ENCODE results near the gene FRMD1.

FRMD1 gene
- long read RNA-seq, donor 1, partial matches to known transcripts, result 0 of 2 reads
- long read RNA-seq, donor 1, other reads (novel, unspliced or antisense), result 0 of 2 reads
- long read RNA-seq, donor 2, result 0 reads
- long read RNA-seq, donor 3, partial matches to known transcripts, result 0 of 1 reads
- long read RNA-seq, donor 3, other reads (novel, unspliced or antisense), result 0 of 1 reads
- long read RNA-seq, donor 4, partial matches to known transcripts, result 10 of 11 reads
- long read RNA-seq, donor 4, other reads (novel, unspliced or antisense), result 0 of 11 reads
- long read RNA-seq, donor 5, result 0 reads
- long read RNA-seq, donor 6, partial matches to known transcripts, result 11 of 11 reads
- long read RNA-seq, donor 6, other reads (novel, unspliced or antisense), result 0 of 11 reads
- long read RNA-seq, donor 7, partial matches to known transcripts, result 5 of 6 reads
- long read RNA-seq, donor 7, other reads (novel, unspliced or antisense), result 0 of 6 reads
- long read RNA-seq, donor 8, partial matches to known transcripts, result 0 of 1 reads
- long read RNA-seq, donor 8, other reads (novel, unspliced or antisense), result 0 of 1 reads

GRCh38 chr6:168078943-168079405 lies at the start of gene FRMD1:
Gene FRMD1 (minus strand): TSS chr6:168079212. CDS start chr6:168079094, 118 bp downstream.
- peak; percentile 57 for DNase-seq

DNA sequence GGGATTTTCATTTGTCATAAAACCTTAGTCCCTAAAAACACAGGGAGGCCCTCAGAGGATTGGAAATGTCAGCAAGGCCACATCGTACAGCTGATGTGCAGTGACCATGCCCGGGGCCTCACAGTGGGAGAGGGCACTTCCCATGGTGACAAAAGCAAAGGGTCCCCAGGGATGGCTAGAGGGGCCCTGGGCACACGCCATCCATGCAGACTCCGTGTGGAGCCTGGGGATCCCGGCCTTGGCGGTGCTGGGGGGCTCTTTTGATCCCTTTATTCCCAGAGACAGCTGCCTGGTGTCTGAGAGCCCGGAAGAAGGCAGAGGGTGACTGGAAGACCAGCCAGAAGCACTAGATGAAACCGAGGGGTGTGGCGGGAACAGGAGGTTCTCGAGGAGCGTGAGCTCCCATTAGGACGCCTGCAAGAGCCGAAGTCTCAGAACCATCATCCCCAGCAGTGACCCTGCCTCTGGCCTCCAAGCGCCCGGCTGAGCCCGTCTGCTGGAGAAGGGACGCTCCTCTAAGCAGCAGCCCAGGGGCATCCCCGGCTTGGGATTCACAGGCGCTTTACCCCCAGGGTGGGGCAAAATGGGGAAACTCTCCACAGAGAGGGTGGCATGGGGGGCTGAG lies 49.1 kb upstream of the FRMD1 start:
- DNase-seq, result no peak

DNA sequence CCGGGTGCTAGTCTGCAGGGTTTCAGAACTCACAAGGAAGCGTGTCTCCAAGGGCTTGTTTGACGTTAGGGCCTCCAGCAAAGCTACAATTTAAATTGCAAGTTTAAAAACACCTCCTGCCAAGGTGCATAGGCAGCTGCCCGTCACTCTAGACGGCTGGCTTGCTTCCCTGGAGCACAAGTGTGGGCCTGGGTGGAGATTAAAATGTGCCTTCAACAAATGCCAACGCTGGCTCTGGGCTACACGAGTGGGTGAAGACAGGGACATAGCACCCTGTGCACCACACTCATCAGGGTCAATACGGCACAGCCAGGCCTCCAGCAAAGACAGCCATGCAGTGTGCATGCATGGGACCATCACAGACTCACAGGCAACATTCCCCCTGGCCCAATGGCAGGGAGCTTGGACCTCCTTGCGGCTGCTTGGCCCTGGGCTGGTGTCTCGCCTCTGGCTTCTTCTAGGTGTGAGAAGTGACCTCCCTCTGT lies 48.4 kb upstream of the FRMD1 start:
- DNase-seq, result no peak

DNA sequence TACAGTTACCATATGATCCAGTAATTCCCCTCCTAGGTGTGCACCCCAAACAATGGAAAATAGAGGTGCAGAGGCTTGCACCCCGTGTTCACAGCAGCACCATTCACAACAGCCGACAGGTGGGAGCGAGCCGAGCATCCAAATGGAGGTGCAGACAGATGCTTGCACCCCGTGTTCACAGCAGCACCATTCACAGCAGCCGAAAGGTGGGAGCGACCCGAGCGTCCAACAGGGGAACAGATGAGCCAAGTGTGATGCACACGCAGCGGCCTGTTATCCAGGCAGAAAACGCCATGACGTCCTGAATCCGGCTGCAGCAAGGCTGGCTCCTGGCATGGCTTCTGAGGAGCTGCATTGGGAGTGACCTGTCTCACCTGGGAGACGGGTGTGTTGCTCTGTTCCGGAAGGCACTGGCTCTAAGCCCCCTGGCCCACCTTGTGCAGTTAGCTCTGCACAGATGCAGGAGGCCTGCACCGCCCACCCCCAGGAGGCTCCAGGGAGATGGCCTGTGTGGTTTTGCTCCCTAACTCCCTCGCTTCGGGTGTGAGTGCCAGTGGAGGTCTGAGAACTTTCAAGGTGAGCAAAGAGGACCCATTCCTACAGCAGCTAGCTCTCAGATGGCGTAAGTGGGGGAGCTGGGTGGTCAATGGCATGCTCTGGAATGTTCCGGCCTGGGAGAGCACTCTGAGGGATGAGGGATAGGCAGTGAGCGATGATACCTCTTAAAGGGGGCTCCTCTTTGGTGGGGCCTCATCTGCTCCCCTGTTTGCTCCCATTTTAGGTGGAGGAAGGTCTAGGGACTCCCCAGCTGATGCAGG lies 47.8 kb upstream of the FRMD1 start:
- no peak for DNase-seq

DNA sequence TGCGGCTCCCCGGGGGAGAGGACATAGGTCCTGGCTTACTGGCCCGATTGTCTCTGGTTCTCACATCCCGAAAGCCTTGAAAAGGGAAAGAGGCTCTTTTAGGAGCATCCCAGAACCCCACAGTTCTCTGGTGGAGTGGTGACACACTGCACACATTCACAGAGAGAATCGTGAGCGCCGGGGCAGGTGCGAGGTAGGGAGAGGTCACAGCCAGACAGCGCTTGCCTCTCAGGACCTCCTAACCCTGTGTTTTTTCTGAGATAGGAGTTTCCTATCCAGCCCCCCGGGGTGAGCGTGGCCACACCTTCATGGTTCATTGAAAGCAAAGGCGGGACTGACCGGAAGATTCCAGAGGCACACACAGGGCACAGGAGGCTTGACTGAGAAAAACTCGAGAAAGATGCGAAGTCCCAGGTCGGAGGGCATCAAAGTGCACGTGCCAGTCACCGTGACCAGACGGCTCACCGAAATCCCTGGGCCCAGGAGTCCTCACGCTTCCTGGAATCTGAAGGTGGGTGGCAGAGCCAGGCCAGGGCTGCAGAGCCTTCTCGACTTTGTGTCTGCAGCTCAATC lies 46.5 kb upstream of the FRMD1 start:
- no peak for DNase-seq

DNA sequence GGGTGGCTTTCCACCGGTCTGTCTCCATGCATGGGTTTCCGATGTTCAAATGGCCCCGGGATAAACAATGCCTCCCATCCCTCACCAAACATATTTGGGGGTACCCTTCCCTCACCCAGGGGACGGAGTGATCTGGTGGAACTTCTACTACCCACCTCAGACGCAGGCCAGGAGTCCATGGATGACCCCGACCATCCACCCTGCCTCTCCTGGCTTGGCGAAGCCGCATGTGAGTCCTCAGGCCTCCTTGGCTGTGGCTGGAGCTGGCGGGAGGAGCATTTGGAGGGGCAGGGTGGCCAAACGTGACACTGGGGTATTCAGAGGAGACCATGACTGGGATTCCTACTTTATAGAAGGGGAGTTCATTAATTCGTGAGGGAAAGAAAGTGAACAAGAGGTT lies 45.9 kb upstream of the FRMD1 start:
- no peak for DNase-seq

DNA sequence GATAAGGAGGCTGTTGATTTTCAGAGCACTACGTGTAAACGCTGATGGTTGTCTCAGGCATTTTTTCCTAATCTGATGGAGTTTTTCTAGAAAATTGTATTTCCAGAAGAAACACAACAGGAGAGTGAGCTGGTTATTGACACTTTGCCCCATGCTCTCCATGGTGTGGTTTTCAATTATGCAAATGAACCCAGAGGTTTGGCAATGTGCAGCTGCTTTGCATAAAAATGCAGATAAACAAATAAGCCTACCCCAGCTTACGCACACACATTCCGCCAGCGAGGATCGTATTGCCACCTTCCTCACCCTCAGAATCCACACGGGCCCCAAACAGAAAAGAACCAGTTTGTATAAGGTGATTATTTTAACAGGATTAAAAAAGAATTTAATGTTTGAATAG lies 45.1 kb upstream of the FRMD1 start:
- no peak for DNase-seq

GRCh38 chr6:168123165-168123911 lies 44.3 kb upstream of the FRMD1 start:
- DNase-seq, result no peak

GRCh38 chr6:168122521-168122920 lies 43.5 kb upstream of the FRMD1 start:
- no peak for DNase-seq

- no peak for DNase-seq
These were observed 43.0 kb upstream of the FRMD1 start for GRCh38 chr6:168122011-168122410.

DNA sequence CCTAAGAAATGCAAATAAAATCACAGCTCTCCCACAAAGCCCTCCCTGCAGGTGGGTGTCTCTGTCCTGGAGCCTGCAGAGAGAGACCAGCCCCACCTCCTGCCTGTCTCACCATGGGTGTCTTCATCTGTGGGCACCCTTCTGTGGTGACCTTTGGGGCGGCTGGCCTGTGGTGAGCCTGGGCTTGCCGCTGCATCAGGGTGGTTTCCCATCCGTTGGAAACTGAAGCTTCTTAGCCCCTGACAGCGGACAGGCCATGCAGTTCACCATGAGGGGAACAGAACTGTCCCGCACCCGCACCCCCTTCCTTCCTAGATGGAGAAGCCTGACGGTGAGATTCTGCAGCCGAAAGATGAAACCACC lies 42.3 kb upstream of the FRMD1 start:
- no peak for DNase-seq

DNA sequence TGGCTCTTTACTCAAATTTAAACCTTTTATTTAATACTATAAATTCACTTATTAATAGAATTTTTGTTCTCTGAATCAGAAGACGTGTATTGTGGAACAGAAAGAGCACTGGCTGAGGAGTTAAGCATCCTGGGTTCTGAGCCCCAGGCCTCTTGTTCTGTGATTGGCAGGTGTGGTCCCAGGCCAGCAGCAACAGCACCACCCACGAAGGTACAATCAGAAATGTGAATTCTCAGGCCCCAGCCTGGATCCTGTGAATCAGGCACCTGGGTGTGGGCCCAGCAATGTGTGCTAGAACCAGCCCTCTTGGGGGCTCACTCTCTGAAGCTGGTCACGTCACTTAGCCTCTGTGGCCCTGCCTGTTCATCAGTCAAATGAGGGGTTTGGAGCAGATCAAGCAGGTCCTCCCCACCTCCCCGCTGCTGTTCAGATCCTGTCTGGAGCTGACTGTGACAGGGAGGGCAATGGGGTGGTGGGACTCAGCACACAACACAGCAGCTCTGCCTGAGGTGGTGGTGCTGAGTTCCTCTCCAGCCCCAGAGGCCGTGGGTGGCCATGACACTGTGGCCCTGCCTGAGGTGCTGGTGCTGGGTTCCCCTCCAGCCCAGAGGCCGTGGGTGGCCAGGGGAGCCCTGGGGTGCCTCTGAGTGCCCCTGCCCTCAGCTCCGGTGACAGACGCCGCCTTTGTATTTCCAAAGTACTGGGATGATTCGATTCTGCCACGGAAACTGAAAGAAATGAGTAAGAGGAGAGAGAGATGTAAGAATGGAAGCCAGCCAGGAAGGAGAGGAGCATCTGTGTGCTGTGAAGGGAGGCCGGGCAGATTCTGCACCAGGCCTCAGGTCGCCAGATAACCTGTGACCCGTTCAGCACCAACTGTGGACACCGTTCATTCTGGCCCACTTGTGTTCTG lies 41.6 kb upstream of the FRMD1 start:
- DNase-seq, result no peak

- DNase-seq, result no peak
These were observed 40.5 kb upstream of the FRMD1 start for GRCh38 chr6:168119539-168119938.

DNA sequence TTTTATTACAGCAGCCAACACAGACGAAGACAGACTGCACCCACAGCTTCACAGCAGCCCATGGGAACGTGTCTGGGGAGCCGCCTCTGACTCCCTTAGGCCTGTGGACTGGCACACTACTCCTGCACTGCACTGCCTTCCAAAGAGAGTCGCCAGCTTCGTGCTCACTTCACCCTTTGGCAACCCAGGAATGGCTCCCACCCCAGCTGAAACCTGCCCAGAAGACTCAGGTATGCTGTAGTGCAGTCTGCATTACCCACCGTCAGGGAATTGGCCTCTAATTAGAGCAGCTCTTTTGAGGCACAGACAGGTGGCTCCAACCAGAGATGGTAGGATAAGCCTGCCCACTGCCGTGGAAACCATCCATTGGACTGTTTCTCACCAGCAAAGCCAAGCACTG lies 39.9 kb upstream of the FRMD1 start:
- DNase-seq, result no peak

DNA sequence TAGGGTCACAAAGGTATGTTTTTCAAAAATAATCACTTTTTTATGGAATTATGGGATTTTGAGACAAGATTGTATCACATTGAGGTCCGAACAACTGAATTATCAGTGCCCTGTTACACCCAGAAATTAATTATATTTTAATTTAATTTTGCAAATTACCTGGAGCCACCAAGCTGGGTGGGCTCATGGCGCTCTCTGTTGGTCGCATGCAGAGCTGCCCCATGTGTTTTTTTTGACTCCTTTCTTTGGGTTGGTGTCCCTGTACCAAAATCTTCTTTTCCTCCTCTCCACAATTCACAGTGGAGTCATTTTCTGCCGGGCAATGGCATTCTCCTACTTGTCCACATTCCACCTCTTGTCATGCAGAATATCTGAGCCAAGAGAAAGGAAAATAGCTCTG lies 38.9 kb upstream of the FRMD1 start:
- no peak for DNase-seq

DNA sequence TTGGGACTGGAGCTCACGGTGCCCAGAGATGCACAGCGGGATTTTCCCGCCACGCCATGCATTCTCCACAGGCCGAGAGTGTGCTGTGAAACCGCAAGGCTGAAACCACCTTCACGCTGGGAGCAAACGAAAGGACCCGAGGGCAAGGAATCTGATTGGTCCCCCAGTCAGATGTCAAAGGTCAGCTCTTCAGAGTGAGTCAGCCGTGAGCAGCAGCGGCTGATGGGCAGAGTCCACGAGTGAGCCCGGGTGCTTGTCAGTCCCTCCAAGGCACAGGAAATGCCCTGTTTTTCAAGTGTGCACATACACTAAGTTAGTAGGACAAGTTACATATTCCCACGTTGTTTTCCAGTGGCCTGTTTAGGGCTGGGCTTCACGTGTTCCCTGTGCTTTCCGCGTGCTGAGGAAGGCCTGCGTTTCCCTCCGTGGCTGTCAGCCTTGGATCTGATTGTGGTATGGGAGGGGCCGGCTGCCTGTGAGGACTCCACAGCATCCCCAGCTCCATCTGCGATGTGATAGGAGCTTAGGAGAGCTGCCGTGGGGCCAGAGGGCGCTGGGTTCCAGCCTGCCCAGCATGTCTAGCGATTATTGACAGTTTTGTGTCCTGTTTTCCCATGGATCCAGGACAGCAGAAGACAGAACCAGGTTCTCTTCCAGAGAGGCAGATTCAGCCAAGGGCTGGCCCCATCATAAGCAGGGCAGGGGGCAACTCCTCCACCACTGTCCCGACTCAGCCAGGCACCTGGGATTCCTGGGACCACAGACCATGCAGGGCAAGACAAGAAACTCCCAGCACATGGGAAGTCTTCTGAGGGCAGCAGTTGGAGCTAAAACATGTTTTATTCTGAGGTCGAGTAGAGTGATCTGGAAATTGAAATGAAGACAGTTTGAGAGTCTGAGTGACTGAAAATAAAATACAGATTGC lies 38.2 kb upstream of the FRMD1 start:
- no peak for DNase-seq

DNA sequence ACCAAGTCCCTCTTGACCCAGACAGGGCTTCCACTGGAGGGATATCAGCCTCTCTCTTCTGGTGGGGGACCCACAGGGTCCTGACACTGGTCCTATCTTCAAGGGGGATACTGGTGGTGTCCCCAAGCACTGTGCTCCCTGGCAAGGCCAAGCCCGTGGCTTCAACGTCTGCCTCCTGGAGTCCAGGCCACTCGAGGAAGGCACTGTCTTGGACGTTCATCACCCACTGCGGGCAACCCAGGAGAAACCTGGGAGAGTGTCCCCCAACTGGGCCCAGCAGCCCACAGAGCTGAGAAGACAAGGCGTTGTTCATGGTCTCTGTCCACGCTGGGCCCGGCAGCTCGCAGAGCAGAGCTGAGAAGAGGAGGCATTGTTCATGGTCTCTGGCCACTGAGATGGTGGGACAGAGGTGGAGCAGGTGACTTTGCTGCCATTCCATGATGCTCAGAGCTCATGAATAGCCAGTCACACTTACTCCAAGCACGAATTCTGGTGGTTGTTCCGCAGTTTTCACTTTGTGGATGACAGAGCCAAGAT lies 37.5 kb upstream of the FRMD1 start:
- no peak for DNase-seq

- no peak for DNase-seq
These were observed 36.9 kb upstream of the FRMD1 start for GRCh38 chr6:168115748-168116437.
